ES-I3 (cell line): ENCODE data around the gene ANKRD36C.
"Not testable (repeated sequence)": the region's sequence is repeated elsewhere in the genome, so short reads cannot be mapped to it uniquely, and the experiment has no call there.

Experiments used
- H3K36me3 ChIP-seq: 2 replicates; pipeline ENCODE4 v1.6.1; 2013; ENCODE audit warnings: mild to moderate bottlenecking, low read length, control low read depth, moderate library complexity; ENCODE audit not compliant: insufficient read depth
- H3K4me1 ChIP-seq: 2 replicates; pipeline ENCODE4 v1.6.1; 2013; ENCODE audit warnings: mild to moderate bottlenecking, control low read depth, low read length; ENCODE audit not compliant: insufficient read depth
- H3K9ac ChIP-seq: 2 replicates; pipeline ENCODE4 v1.6.1; 2013; ENCODE audit warnings: low read depth, mild to moderate bottlenecking, low read length, moderate library complexity
- H3K9me3 ChIP-seq: 2 replicates; pipeline ENCODE4 v1.6.1; 2013; ENCODE audit warnings: mild to moderate bottlenecking, low read length, moderate library complexity; ENCODE audit not compliant: control insufficient read depth, insufficient read depth

ANKRD36C gene

GRCh38 chr2:96012792-96013264 lies 21.2 kb upstream of the ANKRD36C start:
- not testable (repeated sequence) for H3K4me1 ChIP-seq, H3K9ac ChIP-seq, H3K36me3 ChIP-seq, H3K9me3 ChIP-seq

GRCh38 chr2:96012086-96012791 lies 20.6 kb upstream of the ANKRD36C start:
- H3K9ac ChIP-seq, H3K9me3 ChIP-seq, H3K4me1 ChIP-seq, H3K36me3 ChIP-seq: not testable (repeated sequence)

- H3K36me3 ChIP-seq, H3K9me3 ChIP-seq, H3K4me1 ChIP-seq: not testable (repeated sequence)
- peak overlapping the region; percentile 20; the same call in 1 of the 2 replicates for H3K9ac ChIP-seq
Observed at GRCh38 chr2:96011129-96011455, 19.5 kb upstream of the ANKRD36C start.

- H3K4me1 ChIP-seq, H3K36me3 ChIP-seq, H3K9me3 ChIP-seq: not testable (repeated sequence)
- H3K9ac ChIP-seq, result peak overlapping the region; percentile 47; the same call in 1 of the 2 replicates
Observed at GRCh38 chr2:96010320-96011128, 18.9 kb upstream of the ANKRD36C start.

- H3K4me1 ChIP-seq, H3K36me3 ChIP-seq: not testable (repeated sequence)
- peak overlapping the region; percentile 47; the same call in 1 of the 2 replicates for H3K9ac ChIP-seq
Observed at GRCh38 chr2:96009833-96010232, 18.2 kb upstream of the ANKRD36C start.

GRCh38 chr2:96008051-96008450 lies 16.4 kb upstream of the ANKRD36C start:
- H3K9me3 ChIP-seq, H3K4me1 ChIP-seq, H3K36me3 ChIP-seq, H3K9ac ChIP-seq: not testable (repeated sequence)

More at GRCh38 chr2:96009833-96010232, 18.2 kb upstream of the ANKRD36C start:
- H3K9me3 ChIP-seq, result not testable (repeated sequence)

- not testable (repeated sequence) for H3K9ac ChIP-seq, H3K36me3 ChIP-seq, H3K4me1 ChIP-seq, H3K9me3 ChIP-seq
Observed at GRCh38 chr2:96006248-96006647, 14.6 kb upstream of the ANKRD36C start.

GRCh38 chr2:95992520-95993272 lies 1.1 kb upstream of the ANKRD36C start:
- H3K4me1 ChIP-seq, H3K36me3 ChIP-seq, H3K9me3 ChIP-seq: not testable (repeated sequence)
- H3K9ac ChIP-seq, result peak overlapping the region; percentile 66; the same call in 1 of the 2 replicates

- H3K4me1 ChIP-seq, H3K36me3 ChIP-seq, H3K9me3 ChIP-seq: not testable (repeated sequence)
- peak overlapping the region; percentile 66; the same call in 1 of the 2 replicates for H3K9ac ChIP-seq
Observed at GRCh38 chr2:95992102-95992501, 478 bp upstream of the ANKRD36C start.

- H3K4me1 ChIP-seq, H3K9me3 ChIP-seq, H3K9ac ChIP-seq, H3K36me3 ChIP-seq: not testable (repeated sequence)
Observed at GRCh38 chr2:95990884-95991283, 740 bp downstream of the ANKRD36C start.

- H3K4me1 ChIP-seq, H3K36me3 ChIP-seq, H3K9ac ChIP-seq, H3K9me3 ChIP-seq: not testable (repeated sequence)
Observed at GRCh38 chr2:95951662-95952061, 40.0 kb downstream of the ANKRD36C start.

GRCh38 chr2:95948039-95948438 lies 43.6 kb downstream of the ANKRD36C start:
- H3K36me3 ChIP-seq, H3K9ac ChIP-seq, H3K9me3 ChIP-seq, H3K4me1 ChIP-seq: not testable (repeated sequence)

- not testable (repeated sequence) for H3K4me1 ChIP-seq, H3K36me3 ChIP-seq, H3K9me3 ChIP-seq, H3K9ac ChIP-seq
Observed at GRCh38 chr2:95939947-95940346, 51.7 kb downstream of the ANKRD36C start.

GRCh38 chr2:95930740-95931139 lies 60.9 kb downstream of the ANKRD36C start:
- not testable (repeated sequence) for H3K4me1 ChIP-seq, H3K9ac ChIP-seq, H3K9me3 ChIP-seq, H3K36me3 ChIP-seq

GRCh38 chr2:95917007-95917406 lies 74.6 kb downstream of the ANKRD36C start:
- not testable (repeated sequence) for H3K36me3 ChIP-seq, H3K4me1 ChIP-seq, H3K9me3 ChIP-seq, H3K9ac ChIP-seq
